Effector memory CD8-positive, alpha-beta T cell (primary cell): ENCODE results near the gene CRACR2A.
A peak's percentile ranks its signal among the peaks of the same experiment; 100 is the strongest.

ENCODE experiments used
- ATAC-seq: fragments of 150-1000 bp; cut with Tn5 transposase; replicated peaks from 2 replicates; pipeline ENCODE4 v1.10.0; 2021; ENCODE audit warnings: mild to moderate bottlenecking, moderate library complexity
- DNase-seq, 3 experiments: peaks; one replicate each; pipeline ENCODE4 v3.0.0; 2021
- H3K27ac Mint-ChIP-seq, 2 donors: one replicate each; pipeline ENCODE4 v1.8.0; 2022; ENCODE audit warnings: mild to moderate bottlenecking in 2 of 2, mixed read lengths in 2 of 2, moderate library complexity in 2 of 2
- H3K27me3 Mint-ChIP-seq, 2 donors: one replicate each; pipeline ENCODE4 v1.8.0; 2022; ENCODE audit warnings: mixed read lengths in 2 of 2
- H3K36me3 Mint-ChIP-seq: one replicate; pipeline ENCODE4 v1.8.0; 2022; ENCODE audit warnings: mild to moderate bottlenecking, moderate library complexity, mixed read lengths; ENCODE audit not compliant: insufficient read depth
- H3K4me1 Mint-ChIP-seq, 2 donors: one replicate each; pipeline ENCODE4 v1.8.0; 2022; ENCODE audit warnings: low read depth in 2 of 2, mixed read lengths in 2 of 2
- H3K4me3 Mint-ChIP-seq, 2 donors: one replicate each; pipeline ENCODE4 v1.8.0; 2022; ENCODE audit warnings: mild to moderate bottlenecking in 2 of 2, mixed read lengths in 2 of 2, moderate library complexity in 2 of 2
- H3K9me3 Mint-ChIP-seq, 2 donors: one replicate each; pipeline ENCODE4 v1.8.0; 2022; ENCODE audit warnings: mixed read lengths in 2 of 2

CRACR2A gene

DNA sequence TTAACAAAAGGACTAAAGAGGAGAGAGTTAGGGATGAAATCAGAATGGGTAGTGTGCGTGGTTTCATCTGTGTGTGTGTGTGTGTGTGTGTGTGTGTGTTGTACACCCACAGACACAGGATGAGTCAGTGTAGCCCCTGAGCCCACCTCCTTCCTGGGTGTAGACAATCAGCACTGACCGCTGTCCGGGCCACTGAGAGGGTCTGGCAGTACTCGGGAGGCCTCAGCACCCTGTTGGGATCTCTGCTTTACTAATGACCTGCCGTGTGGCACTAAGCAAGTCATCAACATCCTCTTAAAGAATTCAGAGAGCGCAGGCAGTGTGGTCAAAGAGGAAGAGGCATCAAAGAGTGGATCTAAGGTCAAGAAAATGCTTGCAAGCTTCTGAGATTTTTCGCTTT is 149.3 kb downstream of the CRACR2A start:
- Mint-ChIP-seq H3K27ac (no peak overlapping the region), H3K36me3 (peaks cover 3% of the 10 kb centered on the region), H3K4me1 (no peaks in the 10 kb centered on the region), H3K4me3 (no peak overlapping the region), H3K27me3 (peaks cover 9 to 23% of the 10 kb centered on the region in 2 donors), H3K9me3 (no peaks in the 10 kb centered on the region)
- ATAC-seq (no peak), DNase-seq (no peak)

DNA sequence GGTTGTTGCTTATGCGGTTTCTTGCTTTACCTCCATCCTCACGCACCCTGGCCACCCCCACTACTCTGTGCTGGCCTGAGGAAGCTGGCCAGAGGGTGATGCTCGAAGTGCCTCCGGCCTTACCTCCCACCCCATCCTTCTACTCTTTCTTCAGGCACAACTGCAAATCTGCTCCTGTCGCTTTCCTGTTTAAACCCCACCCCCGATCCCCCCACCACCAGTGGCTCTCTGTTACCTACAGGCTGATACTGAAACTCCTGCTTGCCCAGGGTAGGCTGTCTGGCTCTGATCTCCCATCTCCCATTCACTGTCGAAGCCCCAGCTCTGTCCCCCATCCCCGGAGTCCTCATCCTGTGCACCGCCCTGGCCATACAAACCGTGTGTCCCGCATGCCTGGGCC is 150.4 kb downstream of the CRACR2A start:
- no peaks in the 10 kb centered on the region for H3K9me3 Mint-ChIP-seq
- ATAC-seq (no peak), DNase-seq (no peak)
- H3K4me1 Mint-ChIP-seq: no peaks in the 10 kb centered on the region
- peaks cover 9 to 28% of the 10 kb centered on the region in 2 donors for H3K27me3 Mint-ChIP-seq
- peaks cover 3% of the 10 kb centered on the region for H3K36me3 Mint-ChIP-seq
- H3K27ac Mint-ChIP-seq: no peak overlapping the region
- H3K4me3 Mint-ChIP-seq: no peak overlapping the region

DNA sequence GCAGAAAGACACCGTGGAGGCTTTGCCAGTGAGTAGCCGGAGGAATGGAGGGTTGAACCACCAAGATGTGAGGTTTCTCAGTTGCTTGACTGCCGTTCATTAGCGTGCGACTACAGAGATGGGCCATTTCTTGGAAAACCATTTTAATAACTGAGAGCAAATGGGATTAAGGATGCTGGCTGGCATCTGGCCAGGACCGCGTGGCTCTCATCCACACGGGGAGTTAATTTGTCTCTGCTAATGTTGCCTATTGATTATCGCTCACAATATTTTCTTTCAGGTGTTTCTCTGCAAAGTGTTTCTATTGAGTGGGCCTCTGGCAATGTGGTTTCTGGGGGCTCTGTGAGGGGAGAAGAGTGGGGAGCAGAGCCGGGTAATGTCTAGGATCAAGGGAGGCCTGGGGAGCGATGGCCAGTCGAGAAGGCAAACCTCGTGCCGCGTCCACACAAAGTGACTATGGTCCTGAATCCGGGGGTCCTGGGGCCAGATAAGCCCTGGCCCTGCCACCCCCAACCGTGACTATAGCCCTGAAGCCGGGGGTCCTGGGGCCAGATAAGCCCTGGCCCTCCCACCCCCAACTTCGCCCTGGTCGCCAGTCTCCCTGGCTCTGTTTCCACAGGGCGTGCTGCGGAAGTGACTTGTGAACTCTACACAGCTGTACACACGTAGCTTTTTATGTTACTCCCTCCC is 151.3 kb downstream of the CRACR2A start:
- H3K4me1 Mint-ChIP-seq: no peaks in the 10 kb centered on the region
- H3K4me3 Mint-ChIP-seq: no peak overlapping the region
- H3K27ac Mint-ChIP-seq: no peak overlapping the region
- no peak for DNase-seq
- H3K27me3 Mint-ChIP-seq: peaks cover 9 to 28% of the 10 kb centered on the region in 2 donors
- no peaks in the 10 kb centered on the region for H3K9me3 Mint-ChIP-seq
- peaks cover 3% of the 10 kb centered on the region for H3K36me3 Mint-ChIP-seq
- no peak for ATAC-seq

DNA sequence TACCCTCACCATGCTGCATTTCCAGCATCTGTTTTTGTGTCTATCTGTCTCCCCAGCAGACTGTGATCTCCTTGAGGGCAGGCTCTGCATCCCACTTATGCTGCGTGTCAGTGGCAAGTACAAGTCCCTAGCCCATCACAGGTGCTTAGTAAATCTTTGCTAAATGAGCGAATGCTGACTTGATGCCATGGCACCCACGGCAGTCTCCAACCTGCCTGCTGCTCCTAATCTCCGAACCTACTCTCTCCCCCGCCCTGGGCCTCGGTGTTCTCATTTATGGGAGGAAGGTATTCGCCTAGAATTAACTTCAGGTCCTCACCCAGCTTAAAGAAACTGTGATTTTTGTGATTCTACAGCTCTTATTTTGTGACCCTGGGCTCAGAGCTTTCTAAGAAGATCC is 152.0 kb downstream of the CRACR2A start:
- H3K27ac Mint-ChIP-seq: no peak overlapping the region
- H3K4me3 Mint-ChIP-seq: no peak overlapping the region
- H3K4me1 Mint-ChIP-seq: no peaks in the 10 kb centered on the region
- no peaks in the 10 kb centered on the region for H3K9me3 Mint-ChIP-seq
- peaks cover 3% of the 10 kb centered on the region for H3K36me3 Mint-ChIP-seq
- H3K27me3 Mint-ChIP-seq: peaks cover 9 to 34% of the 10 kb centered on the region in 2 donors
- DNase-seq (no peak), ATAC-seq (no peak)

DNA sequence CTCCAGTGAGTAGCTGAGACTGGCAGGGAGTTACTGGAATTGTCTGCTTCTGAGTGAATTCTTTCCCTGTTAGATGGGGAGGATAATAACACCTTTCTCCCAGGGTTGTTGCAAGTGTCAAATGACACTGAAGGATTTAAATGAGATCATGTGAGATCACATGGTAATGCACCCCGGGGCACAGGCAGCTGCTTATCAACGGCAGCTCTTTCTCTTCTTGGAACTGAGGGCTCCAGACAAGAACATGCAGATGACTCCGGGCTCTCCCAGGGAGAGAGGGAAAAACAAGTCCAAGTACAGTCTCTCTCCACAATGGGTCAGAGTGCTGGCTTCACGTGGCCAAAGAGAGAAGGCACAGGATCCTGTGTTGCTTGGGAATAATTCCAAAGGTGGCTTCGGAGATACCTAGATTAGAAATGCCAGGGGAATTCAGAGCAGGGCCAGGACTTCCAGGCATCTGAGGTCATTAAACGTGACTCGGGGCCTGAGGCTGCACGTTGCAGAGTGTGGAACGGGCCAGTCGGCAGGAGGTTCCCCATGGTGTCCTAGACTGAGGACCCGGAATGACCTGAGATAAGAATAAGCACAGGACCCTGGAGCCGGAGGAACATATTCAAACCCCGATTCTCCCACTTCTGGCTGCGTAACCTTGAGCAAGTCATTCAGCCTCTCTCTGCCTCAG is 152.7 kb downstream of the CRACR2A start:
- ATAC-seq (no peak), DNase-seq (no peak)
- H3K36me3 Mint-ChIP-seq: no peaks in the 10 kb centered on the region
- H3K4me1 Mint-ChIP-seq: no peaks in the 10 kb centered on the region
- no peak overlapping the region for H3K27ac Mint-ChIP-seq
- H3K4me3 Mint-ChIP-seq: no peak overlapping the region
- H3K27me3 Mint-ChIP-seq: peaks cover 14 to 42% of the 10 kb centered on the region in 2 donors
- no peaks in the 10 kb centered on the region for H3K9me3 Mint-ChIP-seq

DNA sequence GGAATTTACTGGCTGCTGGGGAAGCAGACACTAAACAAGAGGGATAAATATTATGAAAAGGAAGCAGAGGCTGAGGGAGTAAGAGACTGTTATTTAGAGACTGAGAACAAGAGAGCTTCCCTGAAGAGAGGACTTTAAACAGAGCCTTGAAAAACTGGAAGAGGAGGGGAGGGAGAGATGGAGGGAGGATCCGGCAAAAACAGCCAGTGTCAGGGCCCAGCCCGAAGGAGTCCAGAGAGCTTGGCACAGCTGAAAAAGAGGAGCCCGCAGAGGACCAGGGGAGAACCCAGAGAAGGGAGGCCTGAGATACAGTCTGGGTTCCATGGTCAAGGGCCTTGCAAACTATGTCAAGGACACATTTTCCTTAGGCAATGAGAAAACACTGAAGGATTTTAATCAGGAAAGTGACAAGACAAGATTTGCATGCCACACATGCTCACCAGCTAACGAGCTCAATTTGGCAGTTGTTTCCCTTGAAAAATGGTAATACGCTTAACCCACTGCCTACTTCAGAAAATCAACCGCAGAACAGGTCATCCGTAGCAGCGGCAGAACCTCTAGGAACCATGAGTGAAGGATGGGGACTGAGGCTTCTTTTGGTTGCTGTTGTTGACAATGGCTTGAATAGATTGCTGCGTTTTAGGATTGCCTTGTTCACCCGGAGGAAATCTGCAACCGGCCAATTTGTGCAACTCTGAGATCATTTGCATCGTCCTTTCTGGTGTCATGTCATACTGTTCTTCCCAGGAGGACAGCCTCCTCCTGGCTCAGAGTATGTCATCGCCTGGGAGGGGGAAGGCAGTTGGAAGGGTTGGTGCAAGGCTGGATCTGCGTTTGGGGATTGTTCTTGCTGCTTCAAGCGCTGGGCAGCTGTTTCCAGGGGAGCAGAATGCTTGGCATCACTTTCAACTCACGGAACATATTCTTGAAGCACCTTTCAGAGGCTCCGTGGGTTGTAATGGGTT is 153.7 kb downstream of the CRACR2A start:
- no peaks in the 10 kb centered on the region for H3K4me1 Mint-ChIP-seq
- H3K4me3 Mint-ChIP-seq: no peak overlapping the region
- no peaks in the 10 kb centered on the region for H3K9me3 Mint-ChIP-seq
- ATAC-seq: no peak
- no peaks in the 10 kb centered on the region for H3K36me3 Mint-ChIP-seq
- peaks cover 14 to 47% of the 10 kb centered on the region in 2 donors for H3K27me3 Mint-ChIP-seq
- DNase-seq: no peak
- H3K27ac Mint-ChIP-seq: no peak overlapping the region

DNA sequence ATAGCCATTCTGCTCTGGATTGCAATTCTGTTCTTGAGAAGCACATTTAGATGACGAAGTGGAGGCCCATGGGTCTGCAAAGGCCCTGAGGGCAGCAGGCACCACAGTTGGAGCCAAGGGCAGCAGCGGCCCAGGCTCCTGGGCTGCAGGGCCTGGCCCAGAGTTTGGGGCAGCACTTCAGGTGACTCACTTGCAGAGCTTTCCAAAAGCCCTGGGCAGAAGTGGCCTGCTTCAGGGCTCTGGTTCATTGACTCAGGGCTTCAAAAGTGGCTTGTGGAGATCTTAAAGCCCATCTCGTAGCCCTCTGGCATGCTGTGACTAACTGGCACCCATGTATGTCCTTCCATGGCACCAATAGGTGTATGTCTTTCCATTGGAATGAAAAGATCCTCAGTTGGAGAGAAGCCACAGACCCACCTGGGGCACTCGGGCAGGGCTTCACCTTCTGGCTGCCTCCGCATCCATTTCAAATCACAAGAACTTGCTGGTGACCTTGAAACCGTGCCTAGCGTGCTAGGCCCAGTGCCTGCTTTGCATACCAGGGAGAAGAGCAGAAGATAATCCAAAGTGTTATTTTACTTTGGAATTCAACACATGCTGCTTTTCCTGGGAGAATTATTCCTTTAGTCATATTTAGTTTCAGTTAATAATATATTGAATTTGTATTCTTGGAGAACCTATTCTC is 155.2 kb downstream of the CRACR2A start:
- H3K36me3 Mint-ChIP-seq: no peaks in the 10 kb centered on the region
- peak overlapping the region in 1 of 2 donors; percentile 65 for H3K27ac Mint-ChIP-seq
- ATAC-seq: no peak
- DNase-seq: no peak
- H3K27me3 Mint-ChIP-seq: peaks cover 22 to 59% of the 10 kb centered on the region in 2 donors
- H3K9me3 Mint-ChIP-seq: no peaks in the 10 kb centered on the region
- no peak overlapping the region for H3K4me3 Mint-ChIP-seq
- H3K4me1 Mint-ChIP-seq: no peaks in the 10 kb centered on the region

DNA sequence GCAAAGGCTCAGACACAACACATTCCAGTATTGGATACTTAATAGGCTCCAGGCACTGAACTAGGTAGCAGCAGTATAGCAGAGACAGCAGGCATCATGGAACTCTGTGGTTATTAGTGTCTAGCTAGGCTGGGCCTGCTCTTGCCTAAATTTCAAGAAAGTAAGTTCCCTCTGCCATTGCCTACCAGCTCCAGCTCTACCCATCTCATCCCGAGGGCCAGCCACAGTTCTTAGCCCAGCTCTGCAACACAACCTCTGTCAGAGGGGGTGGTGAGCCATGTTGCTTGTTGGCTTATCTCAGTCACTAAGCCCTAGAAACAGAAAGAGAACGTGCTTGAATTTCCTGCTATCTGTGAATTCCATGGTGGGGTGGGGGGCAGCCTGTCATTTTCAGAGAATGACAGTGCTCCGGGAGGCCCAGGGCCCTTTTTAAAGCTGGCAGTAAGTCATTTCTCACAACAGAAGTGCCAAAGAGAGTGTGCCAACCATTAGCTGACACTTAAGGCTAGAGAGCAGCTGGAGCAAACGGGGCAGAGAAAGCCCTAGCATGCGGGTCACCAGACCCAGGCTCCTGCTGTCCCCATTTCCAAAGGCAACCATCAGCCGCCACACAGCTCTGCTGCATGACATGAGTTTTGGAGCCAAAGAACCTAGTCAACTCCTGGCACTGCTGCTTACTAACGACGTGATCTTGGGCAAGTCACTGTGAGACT is 156.1 kb downstream of the CRACR2A start:
- no peaks in the 10 kb centered on the region for H3K9me3 Mint-ChIP-seq
- no peak for ATAC-seq
- no peaks in the 10 kb centered on the region for H3K36me3 Mint-ChIP-seq
- H3K4me3 Mint-ChIP-seq: no peak overlapping the region
- H3K27ac Mint-ChIP-seq: no peak overlapping the region
- no peak for DNase-seq
- peaks cover 25 to 59% of the 10 kb centered on the region in 2 donors for H3K27me3 Mint-ChIP-seq
- no peaks in the 10 kb centered on the region for H3K4me1 Mint-ChIP-seq

DNA sequence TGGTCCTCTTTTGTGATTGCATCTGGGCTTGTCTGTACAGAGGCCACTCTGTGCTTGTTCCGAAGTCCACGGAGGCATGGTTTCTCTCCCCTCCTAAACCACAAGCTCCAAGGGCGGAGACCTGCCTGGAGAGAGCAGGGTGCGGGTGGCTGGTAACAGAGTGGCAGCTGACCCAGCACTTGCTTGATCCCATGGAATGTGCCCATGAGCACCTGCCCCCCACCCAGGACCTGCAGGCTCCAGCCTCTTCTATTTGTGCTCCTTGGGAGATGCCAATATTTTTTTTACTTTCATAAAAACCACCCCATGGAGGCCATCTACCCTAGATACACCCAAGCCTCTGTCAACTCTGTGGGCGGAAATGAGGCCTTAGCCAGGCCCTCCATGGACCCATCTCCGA is 157.2 kb downstream of the CRACR2A start:
- no peaks in the 10 kb centered on the region for H3K4me1 Mint-ChIP-seq
- H3K9me3 Mint-ChIP-seq: no peaks in the 10 kb centered on the region
- peaks cover 28 to 59% of the 10 kb centered on the region in 2 donors for H3K27me3 Mint-ChIP-seq
- no peak for DNase-seq
- no peak for ATAC-seq
- no peaks in the 10 kb centered on the region for H3K36me3 Mint-ChIP-seq
- no peak overlapping the region for H3K27ac Mint-ChIP-seq
- no peak overlapping the region for H3K4me3 Mint-ChIP-seq

DNA sequence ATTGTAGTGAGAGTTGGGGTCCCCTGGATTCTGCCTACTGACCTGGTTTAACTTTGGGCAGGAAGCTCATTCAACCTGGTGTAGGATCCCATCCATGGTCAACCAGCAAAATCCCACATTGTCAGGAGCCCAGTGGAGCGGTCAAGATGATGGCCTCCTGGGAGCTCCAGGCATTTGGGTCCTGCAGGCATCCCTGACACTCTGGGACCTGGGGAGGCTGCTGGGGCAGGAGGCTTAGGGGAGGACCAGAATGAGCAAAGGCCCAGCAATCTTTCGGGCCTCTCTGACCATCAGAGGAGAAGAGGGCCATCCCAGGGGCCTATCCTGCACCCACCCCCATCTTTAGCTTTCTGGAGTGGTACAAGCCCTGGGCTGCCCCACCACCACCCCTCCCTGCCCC is 157.9 kb downstream of the CRACR2A start:
- Mint-ChIP-seq H3K27me3 (peaks cover 35 to 66% of the 10 kb centered on the region in 2 donors), H3K36me3 (no peaks in the 10 kb centered on the region), H3K4me1 (no peaks in the 10 kb centered on the region), H3K9me3 (no peaks in the 10 kb centered on the region), H3K27ac (no peak overlapping the region), H3K4me3 (no peak overlapping the region)
- DNase-seq: no peak
- ATAC-seq: no peak

DNA sequence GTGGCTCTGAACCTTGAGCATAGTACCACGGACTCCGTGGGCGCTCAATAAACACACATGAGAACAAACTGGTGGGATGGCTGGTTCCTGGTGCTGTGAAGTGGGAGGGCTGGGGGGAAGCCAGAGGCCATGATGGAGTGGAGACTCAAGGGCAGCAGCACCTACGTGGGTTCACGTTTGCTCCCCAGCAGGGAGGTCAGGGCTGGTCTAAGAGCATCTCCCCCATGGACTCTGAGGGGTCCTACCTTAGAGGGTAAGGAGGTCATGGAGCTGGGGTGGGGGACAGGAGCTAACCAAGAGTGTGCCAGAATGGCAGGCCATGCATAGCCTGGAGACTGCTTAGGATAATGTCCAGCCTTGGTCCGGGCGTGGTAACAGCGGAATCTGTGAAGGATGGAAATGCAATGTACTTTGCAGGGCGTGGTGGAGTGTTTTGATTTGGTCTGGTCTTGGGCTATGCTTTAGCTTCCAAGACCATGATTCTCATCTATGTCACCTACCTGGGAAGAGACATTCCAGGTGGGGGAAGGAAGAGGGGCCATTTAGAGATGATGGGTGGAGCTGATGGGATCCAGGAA is 158.9 kb downstream of the CRACR2A start:
- H3K36me3 Mint-ChIP-seq: no peaks in the 10 kb centered on the region
- no peaks in the 10 kb centered on the region for H3K4me1 Mint-ChIP-seq
- no peak for ATAC-seq
- H3K4me3 Mint-ChIP-seq: no peak overlapping the region
- DNase-seq: no peak
- H3K27me3 Mint-ChIP-seq: peaks cover 42 to 74% of the 10 kb centered on the region in 2 donors
- no peaks in the 10 kb centered on the region for H3K9me3 Mint-ChIP-seq
- no peak overlapping the region for H3K27ac Mint-ChIP-seq

DNA sequence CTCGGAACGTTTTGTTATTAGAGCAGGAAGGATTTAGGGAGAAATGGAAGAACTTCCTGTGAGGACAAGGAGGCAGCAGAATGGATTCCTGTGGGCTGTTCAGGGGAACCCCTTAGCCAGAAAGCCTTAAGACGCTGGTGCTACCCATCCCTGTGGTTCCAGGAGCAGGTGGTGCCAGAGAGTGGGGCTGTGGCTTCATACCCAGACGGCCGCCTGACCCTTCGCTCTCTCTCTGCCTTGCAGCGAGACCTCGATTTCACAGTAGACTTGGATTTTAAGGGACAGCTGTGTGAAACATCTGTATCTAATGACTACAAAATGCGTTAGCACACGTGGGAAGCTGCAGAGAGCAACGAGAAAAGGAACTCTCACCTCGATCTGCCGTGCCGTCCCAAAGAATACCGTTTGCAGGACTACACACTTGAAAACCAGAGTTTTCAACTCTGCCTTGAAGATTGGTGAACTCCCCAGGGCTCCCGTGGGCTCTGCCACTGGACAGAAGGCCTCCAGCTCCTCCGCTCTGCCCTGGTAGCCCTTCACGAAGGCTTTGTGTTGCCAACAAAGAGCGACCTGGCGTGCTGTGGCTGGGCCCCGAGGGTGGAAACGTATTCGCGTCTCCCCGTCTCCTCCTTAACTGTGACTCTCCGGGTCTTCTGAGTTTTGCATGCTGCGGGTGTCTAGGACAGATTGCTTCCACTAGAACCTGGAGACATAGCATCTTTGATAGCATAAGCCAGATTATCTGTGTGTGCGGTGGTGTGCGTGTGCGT is 159.9 kb downstream of the CRACR2A start:
- H3K4me1 Mint-ChIP-seq: no peaks in the 10 kb centered on the region
- H3K9me3 Mint-ChIP-seq: no peaks in the 10 kb centered on the region
- ATAC-seq (no peak), DNase-seq (no peak)
- H3K27me3 Mint-ChIP-seq: peaks cover 51 to 75% of the 10 kb centered on the region in 2 donors
- H3K27ac Mint-ChIP-seq: no peak overlapping the region
- no peaks in the 10 kb centered on the region for H3K36me3 Mint-ChIP-seq
- no peak overlapping the region for H3K4me3 Mint-ChIP-seq
